Measurements from ENCODE around the gene PLK5.
"Not testable (repeated sequence)": the region's sequence is repeated elsewhere in the genome, so short reads cannot be mapped to it uniquely, and the experiment has no call there.

PLK5 gene

DNA sequence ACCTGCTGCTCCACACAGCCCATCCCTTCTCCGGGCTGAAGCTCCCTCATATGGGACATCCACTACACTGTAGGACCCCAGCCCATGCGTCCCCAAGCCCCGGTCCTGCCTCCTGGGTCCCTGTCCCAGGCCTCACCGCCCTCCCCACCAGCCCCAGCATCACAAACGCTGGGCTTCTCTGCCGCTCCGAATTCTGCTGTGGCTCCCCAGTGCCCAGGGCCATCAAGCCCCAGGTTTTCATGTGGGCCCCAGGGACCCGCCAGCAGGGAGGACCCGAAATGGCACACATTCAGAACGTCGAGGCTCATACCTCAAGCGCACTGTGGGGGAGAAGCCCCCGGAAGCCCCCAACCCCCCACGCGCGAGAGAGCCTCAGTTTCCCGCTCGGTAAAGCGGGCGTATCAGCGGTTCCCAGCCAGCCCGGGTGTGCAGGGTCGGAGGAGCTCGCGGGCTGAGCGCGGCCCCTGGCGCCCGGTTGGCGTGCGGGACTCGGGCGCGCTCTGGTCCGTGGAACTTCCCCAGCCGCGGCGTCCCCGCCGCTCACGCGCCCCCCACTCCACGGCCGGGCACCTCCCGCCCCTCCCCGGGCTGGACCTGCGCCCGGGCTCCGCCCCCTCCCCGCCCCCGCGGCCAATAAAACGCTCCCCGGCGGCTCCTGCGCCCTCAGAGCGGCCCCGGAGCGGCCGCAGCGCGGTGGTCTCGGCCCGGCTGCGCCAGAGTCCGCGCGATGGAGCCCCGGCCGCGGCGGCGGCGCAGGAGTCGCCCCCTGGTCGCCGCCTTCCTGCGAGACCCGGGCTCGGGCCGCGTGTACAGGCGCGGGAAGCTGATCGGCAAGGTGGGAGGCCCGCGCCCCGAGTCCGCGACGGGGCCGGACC is at the start of gene PLK5:
Gene PLK5 (plus strand): TSS at position 666 of the 875 bp plus-strand sequence. CDS start 2,920 bp downstream, outside the sequence.
- DNase-seq (ENCODE audit: low read depth, low spot score): no peak

DNA sequence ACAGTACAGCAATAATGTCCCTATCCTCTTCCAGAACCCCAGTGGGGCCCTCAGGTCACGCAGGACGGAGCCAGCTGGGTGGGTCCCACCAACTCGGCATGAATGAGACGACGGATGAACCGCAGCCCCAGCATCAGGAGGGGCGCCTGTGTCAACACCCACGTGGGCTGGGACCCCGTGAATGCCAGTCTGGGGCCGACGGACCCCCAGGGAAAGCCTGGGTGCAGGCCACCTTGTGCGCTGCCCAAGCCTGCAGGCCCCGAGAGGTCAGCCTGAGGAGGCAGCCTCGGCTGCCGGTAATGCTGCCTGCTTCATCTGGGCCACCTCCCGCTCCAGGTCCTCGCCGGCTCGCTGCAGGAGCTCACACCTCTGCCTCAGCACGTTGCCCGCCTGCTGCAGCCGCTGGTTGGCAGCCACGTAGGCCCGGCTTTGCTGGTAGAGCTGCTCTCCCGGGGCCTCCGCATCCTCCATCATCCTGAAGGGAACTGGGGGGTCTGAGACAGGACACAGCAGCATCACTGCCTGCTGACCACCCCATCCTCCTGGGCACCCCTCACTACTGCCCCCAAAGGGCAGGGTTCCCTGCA is 49.0 kb upstream of the PLK5 start:
- DNase-seq (ENCODE audit: low read depth, low spot score): no peak

- no peak for DNase-seq (ENCODE audit: low read depth, low spot score)
Measured at GRCh38 chr19:1475751-1476437, 48.0 kb upstream of the PLK5 start.

DNA sequence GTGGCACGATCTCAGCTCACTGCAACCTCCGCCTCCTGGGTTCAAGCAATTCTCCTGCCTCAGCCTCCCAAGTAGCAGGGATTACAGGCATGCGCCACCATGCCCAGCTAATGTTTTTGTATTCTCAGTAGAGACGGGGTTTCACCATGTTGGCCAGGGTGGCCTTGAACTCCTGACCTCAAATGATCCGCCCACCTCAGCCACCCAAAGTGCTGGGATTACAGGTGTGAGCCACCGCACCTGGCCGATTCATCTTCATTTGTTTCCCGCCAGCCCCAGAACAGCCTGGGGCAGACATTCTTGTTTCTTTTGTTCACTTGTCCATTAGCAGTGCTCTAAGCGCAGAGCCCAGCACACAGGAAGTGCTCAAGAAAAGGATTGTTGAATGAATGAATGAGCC is 46.8 kb upstream of the PLK5 start:
- DNase-seq (ENCODE audit: low read depth, low spot score): not testable (repeated sequence)

GRCh38 chr19:1478934-1479707 is 44.8 kb upstream of the PLK5 start, which contains the start of gene C19orf25:
Gene C19orf25, minus strand, starts transcription at chr19:1479215. Its CDS starts 312 bp downstream, at chr19:1478903.
- peak; percentile 75 for DNase-seq (ENCODE audit: low read depth, low spot score)

GRCh38 chr19:1481224-1481892 is 42.5 kb upstream of the PLK5 start:
- no peak for DNase-seq (ENCODE audit: low read depth, low spot score)

GRCh38 chr19:1481893-1482360 is 42.0 kb upstream of the PLK5 start:
- DNase-seq (ENCODE audit: low read depth, low spot score): no peak

DNA sequence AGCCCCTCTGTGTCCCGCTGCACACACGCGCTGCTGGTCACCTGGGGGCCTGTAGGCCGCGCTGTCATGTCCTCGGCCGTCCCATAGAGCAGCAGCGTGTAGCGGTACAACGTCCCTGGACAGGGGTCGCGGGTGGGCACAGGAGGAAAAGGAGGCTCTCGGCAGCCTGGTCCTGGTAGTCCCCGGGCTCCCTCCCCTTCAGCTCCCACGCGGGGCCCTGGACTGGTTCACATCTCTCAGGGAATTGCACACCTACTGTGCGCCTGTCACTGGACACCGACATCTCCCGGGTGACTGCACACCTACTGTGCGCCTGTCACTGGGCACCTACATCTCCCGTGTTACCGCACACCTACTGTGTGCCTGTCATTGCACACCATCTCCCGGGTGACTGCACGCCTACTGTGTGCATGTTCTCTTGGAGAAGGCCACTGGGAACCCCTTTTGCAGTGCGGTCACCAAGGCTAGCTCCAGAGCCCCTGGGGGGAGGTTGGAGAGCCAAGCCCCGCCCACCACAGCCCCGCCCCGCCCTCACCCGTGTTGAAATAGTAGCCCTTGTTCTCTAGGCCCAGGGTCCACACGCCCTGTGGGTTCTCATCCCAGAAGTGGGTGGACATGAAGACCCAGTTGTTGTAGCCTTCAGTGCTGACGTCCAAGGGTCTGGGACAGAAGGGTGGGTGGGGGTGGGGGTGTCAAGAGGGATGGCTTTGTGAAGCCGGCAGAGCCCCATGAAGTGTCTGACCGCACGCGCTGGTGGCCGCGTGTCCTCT is 41.3 kb upstream of the PLK5 start:
- DNase-seq (ENCODE audit: low read depth, low spot score): no peak

DNA sequence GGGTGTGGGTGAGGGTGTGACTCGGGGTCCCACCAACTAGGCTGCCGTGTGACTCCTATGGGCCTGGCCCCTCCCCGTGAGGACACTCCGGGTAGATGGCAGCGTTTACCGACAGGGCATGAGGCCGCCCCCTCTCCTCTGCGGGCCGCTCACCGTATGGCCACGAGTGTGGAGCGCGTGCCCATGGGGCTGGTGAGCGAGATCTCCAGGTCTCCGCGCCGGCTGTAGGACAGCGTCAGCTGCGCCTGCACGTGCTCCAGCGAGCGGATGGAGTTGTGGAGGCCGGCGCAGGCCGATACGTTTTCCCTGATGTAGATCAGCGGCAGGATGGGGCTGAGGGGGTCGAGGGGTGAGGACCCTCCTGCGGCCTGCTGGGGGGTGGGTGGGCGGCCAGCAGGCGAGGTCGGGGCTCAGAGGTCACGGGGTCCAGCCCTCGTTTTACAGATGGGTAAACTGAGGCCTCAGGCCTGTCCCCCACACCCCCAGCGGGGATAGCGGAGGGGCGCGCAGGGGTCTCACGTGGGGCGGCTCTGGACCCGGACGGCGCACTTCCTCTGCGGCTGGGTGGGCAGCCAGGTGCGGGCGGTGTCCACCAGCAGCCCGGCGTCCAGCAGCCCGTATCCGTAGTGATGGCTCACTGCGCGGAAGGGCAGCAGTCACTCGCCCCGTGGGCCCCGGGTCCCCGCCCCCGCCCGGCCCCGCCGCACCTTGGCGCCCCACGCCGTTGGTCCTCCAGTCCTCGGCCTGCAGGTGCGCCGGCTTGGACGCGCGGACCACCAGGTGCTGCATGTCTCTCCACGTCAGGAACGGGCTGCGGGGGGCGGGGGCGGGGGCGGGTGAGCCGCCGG is 40.5 kb upstream of the PLK5 start:
- DNase-seq (ENCODE audit: low read depth, low spot score): no peak

GRCh38 chr19:1483979-1484428 is 39.9 kb upstream of the PLK5 start:
- no peak for DNase-seq (ENCODE audit: low read depth, low spot score)

- no peak for DNase-seq (ENCODE audit: low read depth, low spot score)
Measured at GRCh38 chr19:1486720-1487575, 36.9 kb upstream of the PLK5 start.

- no peak for DNase-seq (ENCODE audit: low read depth, low spot score)
Measured at GRCh38 chr19:1487576-1488281, 36.1 kb upstream of the PLK5 start.

- no peak for DNase-seq (ENCODE audit: low read depth, low spot score)
Measured at GRCh38 chr19:1488282-1488601, 35.6 kb upstream of the PLK5 start.

DNA sequence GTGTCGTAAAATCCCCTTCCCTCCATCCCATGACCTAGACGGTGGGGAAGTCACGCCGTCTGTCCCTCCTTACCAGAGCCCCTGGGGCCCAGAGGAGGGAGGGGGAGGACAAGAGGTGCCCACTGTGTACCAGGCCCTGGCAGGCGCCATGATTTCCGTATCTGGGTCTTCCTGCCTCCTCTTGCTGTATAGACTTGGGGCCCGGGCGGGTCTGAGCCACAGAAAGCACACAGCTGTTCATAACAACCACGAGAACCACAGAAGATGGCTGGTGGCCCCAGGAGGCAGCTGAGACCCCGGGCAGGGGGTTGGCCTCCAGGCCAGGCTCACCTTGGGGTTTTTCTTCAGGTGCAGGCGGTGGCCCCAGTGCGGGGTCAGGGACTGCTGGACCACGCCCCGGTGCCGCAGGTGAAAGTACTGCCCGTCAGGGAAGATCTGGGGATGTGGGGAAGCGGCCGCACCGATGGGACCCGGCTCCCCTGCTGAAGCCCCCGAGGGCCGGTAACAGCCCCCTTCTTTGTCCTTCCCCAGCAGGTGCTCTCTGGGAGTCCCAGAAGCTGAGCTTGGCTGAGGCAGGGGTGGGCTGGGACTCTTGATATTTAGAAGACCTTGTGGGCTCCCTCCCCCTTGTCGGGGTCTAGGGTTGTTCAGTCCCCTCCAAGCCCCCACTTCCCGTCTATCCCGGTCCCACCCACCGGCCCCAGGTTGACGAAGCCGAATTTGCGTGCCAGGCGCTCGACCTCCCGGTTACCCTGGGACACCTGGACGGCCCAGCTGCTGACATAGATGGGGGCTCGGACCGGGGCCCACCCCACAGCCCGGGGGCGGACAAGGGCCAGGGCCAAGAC is 34.2 kb upstream of the PLK5 start:
- no peak for DNase-seq (ENCODE audit: low read depth, low spot score)

DNA sequence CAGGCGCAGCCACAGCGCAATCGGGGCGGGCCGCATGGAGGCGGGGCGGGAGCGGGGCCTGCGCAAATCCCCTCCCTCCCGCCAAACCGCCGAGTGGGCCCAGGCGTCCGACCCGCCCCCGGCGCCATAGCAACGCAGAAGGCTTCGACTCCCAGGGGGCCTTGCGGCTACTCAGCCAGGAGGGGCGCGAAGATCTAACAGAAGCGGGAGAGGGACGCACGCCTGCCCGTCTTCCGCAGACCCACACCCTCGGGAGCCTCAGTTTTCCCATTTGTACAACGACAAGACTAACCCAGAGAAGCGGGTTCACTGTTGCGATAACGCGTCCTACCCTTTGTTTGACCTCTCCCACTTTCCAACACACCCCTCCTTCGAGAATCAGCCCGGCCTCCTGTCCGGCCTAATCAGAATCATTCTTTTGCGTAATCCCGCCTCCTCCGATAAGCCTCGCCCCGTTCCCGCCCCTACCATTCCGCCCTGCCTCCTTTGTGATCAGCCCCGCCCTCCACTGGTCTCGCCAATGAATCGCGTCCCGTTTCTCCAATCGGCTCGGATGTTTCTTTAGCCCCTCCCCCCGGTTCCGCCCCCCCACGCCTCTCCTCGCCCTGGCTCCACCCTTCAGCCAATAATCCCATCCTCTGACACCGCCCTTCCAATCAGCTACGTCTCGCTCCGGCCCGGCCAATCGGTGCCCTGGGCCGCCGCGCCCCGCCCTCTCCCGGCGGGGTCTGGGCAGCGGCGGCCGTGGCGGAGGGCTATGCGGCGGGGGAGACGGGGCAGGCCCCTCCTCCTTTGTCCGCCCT is 33.4 kb upstream of the PLK5 start, which contains the start of gene PCSK4:
Gene PCSK4 (minus strand): TSS at position 40 of the 803 bp plus-strand sequence. CDS start 4 bp downstream, at position 36.
- peak; percentile 97 for DNase-seq (ENCODE audit: low read depth, low spot score)
